GM12875 (cell line): ENCODE measurements around the gene RNF40.

Experiments
- H3K4me3 ChIP-seq: one replicate; pipeline ENCODE4 v1.5.1; 2011; ENCODE audit warnings: low read depth, low read length, control low read depth
- TF ChIP-seq, protein P1 (sequence below): IDR thresholded peaks from 2 replicates; pipeline ENCODE4 v1.5.1; 2011; ENCODE audit warnings: low read depth, mild to moderate bottlenecking, control low read depth, inconsistent platforms, low read length, moderate library complexity, borderline replicate concordance; ENCODE audit not compliant: insufficient read depth

RNF40 gene

GRCh38 chr16:30731411-30731810 is 30.7 kb upstream of the RNF40 start:
- H3K4me3 ChIP-seq, result no peak overlapping the region
- TF ChIP-seq, protein P1, sequence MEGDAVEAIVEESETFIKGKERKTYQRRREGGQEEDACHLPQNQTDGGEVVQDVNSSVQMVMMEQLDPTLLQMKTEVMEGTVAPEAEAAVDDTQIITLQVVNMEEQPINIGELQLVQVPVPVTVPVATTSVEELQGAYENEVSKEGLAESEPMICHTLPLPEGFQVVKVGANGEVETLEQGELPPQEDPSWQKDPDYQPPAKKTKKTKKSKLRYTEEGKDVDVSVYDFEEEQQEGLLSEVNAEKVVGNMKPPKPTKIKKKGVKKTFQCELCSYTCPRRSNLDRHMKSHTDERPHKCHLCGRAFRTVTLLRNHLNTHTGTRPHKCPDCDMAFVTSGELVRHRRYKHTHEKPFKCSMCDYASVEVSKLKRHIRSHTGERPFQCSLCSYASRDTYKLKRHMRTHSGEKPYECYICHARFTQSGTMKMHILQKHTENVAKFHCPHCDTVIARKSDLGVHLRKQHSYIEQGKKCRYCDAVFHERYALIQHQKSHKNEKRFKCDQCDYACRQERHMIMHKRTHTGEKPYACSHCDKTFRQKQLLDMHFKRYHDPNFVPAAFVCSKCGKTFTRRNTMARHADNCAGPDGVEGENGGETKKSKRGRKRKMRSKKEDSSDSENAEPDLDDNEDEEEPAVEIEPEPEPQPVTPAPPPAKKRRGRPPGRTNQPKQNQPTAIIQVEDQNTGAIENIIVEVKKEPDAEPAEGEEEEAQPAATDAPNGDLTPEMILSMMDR, result no peak

DNA sequence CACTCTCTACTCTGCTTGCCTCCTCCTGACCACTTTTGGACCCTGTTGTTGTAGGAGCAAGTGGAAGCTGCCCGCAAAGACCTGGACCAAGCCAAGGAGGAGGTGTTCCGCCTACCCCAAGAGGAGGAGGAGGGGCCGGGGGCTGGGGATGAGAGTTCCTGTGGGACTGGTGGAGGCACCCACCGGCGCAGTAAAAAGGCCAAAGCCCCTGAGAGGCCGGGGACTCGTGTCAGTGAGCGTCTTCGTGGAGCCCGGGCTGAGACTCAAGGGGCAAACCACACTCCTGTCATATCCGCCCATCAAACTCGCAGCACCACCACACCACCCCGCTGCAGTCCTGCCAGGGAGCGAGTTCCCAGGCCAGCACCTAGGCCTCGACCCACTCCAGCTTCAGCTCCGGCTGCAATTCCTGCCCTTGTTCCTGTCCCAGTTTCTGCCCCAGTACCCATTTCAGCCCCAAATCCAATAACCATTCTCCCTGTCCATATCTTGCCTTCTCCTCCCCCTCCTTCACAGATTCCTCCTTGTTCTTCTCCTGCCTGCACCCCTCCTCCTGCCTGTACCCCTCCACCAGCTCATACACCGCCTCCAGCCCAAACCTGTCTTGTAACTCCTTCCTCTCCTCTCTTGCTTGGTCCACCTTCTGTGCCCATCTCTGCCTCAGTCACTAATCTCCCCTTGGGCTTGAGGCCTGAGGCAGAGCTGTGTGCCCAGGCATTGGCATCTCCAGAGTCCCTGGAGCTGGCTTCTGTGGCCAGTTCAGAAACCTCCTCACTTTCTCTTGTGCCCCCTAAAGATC is 24.9 kb upstream of the RNF40 start:
- no peak overlapping the region for H3K4me3 ChIP-seq
- TF ChIP-seq, protein P1, result no peak

- TF ChIP-seq, protein P1, result no peak
- H3K4me3 ChIP-seq, result no peak overlapping the region
These were observed 24.1 kb upstream of the RNF40 start for GRCh38 chr16:30737794-30738648.

GRCh38 chr16:30738984-30739951 is 22.9 kb upstream of the RNF40 start:
- no peak overlapping the region for H3K4me3 ChIP-seq
- TF ChIP-seq, protein P1, result no peak

DNA sequence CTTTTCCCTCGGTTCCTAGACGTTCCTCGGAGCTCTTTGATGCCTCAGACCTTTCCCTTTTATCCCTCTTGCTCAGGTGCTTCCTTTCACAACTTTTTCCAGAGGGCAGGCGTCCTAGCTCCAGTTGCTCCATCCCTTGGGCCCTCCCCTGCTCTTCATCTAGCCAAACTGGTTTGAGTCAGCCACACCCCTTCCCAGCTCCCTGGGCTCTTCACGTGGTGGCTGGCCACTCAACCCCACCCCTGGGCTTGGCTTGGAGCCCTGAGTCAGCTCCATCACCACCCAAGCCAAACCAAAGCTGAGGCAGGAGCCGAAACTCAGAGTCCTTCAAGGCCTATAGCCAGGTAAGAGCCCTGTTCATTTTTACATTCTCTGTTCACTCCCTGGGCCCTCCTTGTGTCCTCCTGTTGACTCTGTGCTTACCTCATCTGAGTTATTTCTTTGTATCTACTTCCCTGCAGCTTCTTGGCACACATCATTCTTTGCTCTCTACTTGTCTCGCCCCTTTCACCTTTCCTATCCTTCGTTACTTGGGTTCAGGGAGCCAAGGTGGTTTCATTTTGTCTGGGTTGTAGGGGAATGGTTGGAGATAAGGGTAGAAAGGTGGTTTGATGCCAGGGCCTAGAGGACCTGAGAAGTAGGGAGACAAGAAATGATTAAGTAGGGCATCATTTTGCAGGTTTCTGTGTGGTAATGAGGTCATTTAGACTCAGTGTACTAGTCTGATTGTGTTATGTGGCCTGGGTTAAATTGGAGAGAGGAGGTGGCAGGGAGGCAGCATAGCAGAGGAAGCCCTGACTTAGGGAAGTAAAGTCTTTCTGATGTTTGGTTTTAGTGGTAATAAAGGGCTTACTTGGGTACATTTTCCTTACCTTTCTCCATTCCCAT is 21.5 kb upstream of the RNF40 start:
- TF ChIP-seq, protein P1, result no peak
- H3K4me3 ChIP-seq, result no peak overlapping the region

GRCh38 chr16:30741461-30741914 is 20.6 kb upstream of the RNF40 start:
- TF ChIP-seq, protein P1, result no peak
- no peak overlapping the region for H3K4me3 ChIP-seq
